Naive thymus-derived CD4-positive, alpha-beta T cell (primary cell): ENCODE results near the gene GRK7. TPM values are rescaled to one million over a fixed set of nuclear protein-coding genes. Genes with fewer than 3 reads are reported as not detected.

Experiments
- ATAC-seq: fragments of 150-1000 bp; cut with Tn5 transposase; 2 replicates; pipeline ENCODE4 v1.10.0; 2021; ENCODE audit warnings: mild to moderate bottlenecking, moderate library complexity
- CTCF ChIA-PET: fragments of 350-600 bp; sonication (Branson Sonifier 250); formaldehyde crosslinking; loops from one replicate; lab custom pipeline; 2021; ENCODE audit warnings: antibody characterized with exemption; lab: Charles Lee
- POLR2A ChIA-PET: fragments of 350-600 bp; sonication (Branson Sonifier 250); formaldehyde crosslinking; loops from one replicate; lab custom pipeline; 2021; ENCODE audit warnings: antibody characterized with exemption, inconsistent platforms; lab: Charles Lee
- DNase-seq, 9 donors: peaks; one replicate each; pipeline versions ENCODE4 v3.0.0 to v3.0.0-alpha.2; 2020 to 2022; ENCODE audit warnings: mixed read lengths in 1 of 9
- H3K27ac ChIP-seq: one replicate; pipeline ENCODE4 v1.7.0; 2013; ENCODE audit warnings: mild to moderate bottlenecking, low read depth, low read length, moderate library complexity
- H3K27me3 ChIP-seq, 2 donors: one replicate each; pipeline ENCODE4 v1.7.0; 2013; ENCODE audit warnings: low read length in 2 of 2, mild to moderate bottlenecking in 2 of 2, moderate library complexity in 2 of 2; ENCODE audit not compliant: control insufficient read depth in 2 of 2, insufficient read depth in 2 of 2
- H3K36me3 ChIP-seq, 3 experiments: 1 replicate in 2 of 3; 2 replicates in 1 of 3; pipeline ENCODE4 v1.7.0; 2013; ENCODE audit warnings: low read length in 3 of 3, mild to moderate bottlenecking in 3 of 3, moderate library complexity in 1 of 3; ENCODE audit not compliant: insufficient read depth in 3 of 3, control insufficient read depth in 2 of 3
- H3K4me1 ChIP-seq, 2 donors: one replicate each; pipeline ENCODE4 v1.7.0; 2013; ENCODE audit warnings: low read length in 2 of 2, mild to moderate bottlenecking in 2 of 2, moderate library complexity in 1 of 2; ENCODE audit not compliant: control insufficient read depth in 2 of 2, insufficient read depth in 2 of 2
- H3K4me3 ChIP-seq: 2 replicates; pipeline ENCODE4 v1.7.0; 2013; ENCODE audit warnings: mild to moderate bottlenecking, low read length
- H3K9me3 ChIP-seq, 3 experiments: 1 replicate in 2 of 3; 2 replicates in 1 of 3; pipeline ENCODE4 v1.7.0; 2013; ENCODE audit warnings: low read length in 3 of 3; ENCODE audit not compliant: control insufficient read depth in 2 of 3
- H3K27ac Mint-ChIP-seq, 9 donors: one replicate each; pipeline ENCODE4 v1.8.0; 2020 to 2022; ENCODE audit warnings: mixed read lengths in 9 of 9, mild to moderate bottlenecking in 8 of 9, moderate library complexity in 5 of 9, inconsistent platforms in 2 of 9
- H3K27me3 Mint-ChIP-seq, 5 donors: one replicate each; pipeline ENCODE4 v1.8.0; 2021 to 2022; ENCODE audit warnings: mixed read lengths in 5 of 5, mild to moderate bottlenecking in 1 of 5
- H3K36me3 Mint-ChIP-seq, 5 donors: one replicate each; pipeline ENCODE4 v1.8.0; 2020 to 2022; ENCODE audit warnings: mixed read lengths in 5 of 5, mild to moderate bottlenecking in 3 of 5, inconsistent platforms in 1 of 5
- H3K4me1 Mint-ChIP-seq, 7 donors: one replicate each; pipeline ENCODE4 v1.8.0; 2020 to 2022; ENCODE audit warnings: mixed read lengths in 7 of 7, mild to moderate bottlenecking in 3 of 7, inconsistent platforms in 1 of 7
- H3K4me3 Mint-ChIP-seq, 10 donors: one replicate each; pipeline ENCODE4 v1.8.0; 2020 to 2022; ENCODE audit warnings: mild to moderate bottlenecking in 10 of 10, mixed read lengths in 10 of 10, moderate library complexity in 6 of 10, inconsistent platforms in 2 of 10
- H3K9me3 Mint-ChIP-seq, 11 donors: one replicate each; pipeline ENCODE4 v1.8.0; 2020 to 2022; ENCODE audit warnings: mixed read lengths in 11 of 11, mild to moderate bottlenecking in 4 of 11, inconsistent platforms in 1 of 11, moderate library complexity in 1 of 11
- intact Hi-C, 2 donors: fragments of 100-400 bp; cut with micrococcal nuclease; formaldehyde crosslinking; loops; one replicate each; pipeline ENCODE4 v1.15.1; 2023
- polyA plus RNA-seq, 2 donors: library from polyadenylated mRNA; unstranded; fragments of 300-500 nt; fragmentation: Illumina TruSeq; gene quantifications; one replicate each; pipeline ENCODE4 v1.2.3, GENCODE V29; 2021
- total RNA-seq, 6 experiments: library from RNA in 5 of 6; stranded (reverse) in 5 of 6; gene quantifications; 1 replicate in 5 of 6; 2 replicates in 1 of 6; pipeline ENCODE4 v1.2.3 and lab custom pipeline; 2021 to 2026

GRK7 gene
- total and polyA plus RNA-seq, 7 experiments from 2014 or later, result 0.13 to 0.27 (median 0.15) TPM; not detected in 2

DNA sequence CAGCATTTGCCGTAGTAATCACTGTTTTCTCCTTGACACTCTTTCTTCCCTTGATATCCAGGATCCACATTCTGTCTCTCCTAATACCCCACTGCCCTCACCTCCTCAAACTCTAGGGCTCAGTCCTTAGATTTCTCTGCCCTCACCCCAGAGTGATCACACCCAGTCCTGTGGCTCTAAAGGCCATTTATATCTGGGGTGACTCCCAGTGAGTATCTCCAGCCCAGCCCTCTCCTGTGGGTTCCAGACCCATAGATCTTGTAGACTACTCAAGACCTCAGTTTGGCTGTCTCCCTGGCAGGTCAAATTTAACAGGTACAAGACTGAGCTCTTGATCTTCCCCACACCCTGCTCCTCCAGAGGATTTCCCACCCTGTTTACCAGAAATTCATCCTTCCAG is 1.3 kb downstream of the GRK7 start:
- ChIA-PET CTCF (no interaction called here), POLR2A (no interaction called here)
- H3K9me3 Mint-ChIP-seq, result peaks cover 0 to 2% (median 0%) of the 10 kb centered on the region in 11 donors
- ATAC-seq (no peak), DNase-seq (no peak)
- no peak overlapping the region for H3K4me3 Mint-ChIP-seq
- Histone ChIP-seq H3K9me3 (no peaks in the 10 kb centered on the region), H3K36me3 (no peaks in the 10 kb centered on the region), H3K4me1 (no peaks in the 10 kb centered on the region), H3K4me3 (no peak overlapping the region), H3K27ac (no peak overlapping the region), H3K27me3 (no peaks in the 10 kb centered on the region)
- H3K36me3 Mint-ChIP-seq, result peaks cover 0 to 18% (median 7%) of the 10 kb centered on the region in 5 donors
- peaks cover 0 to 7% (median 0%) of the 10 kb centered on the region in 5 donors for H3K27me3 Mint-ChIP-seq
- intact Hi-C loops, result no loop called here
- peaks cover 0 to 9% (median 0%) of the 10 kb centered on the region in 7 donors for H3K4me1 Mint-ChIP-seq
- H3K27ac Mint-ChIP-seq, result no peak overlapping the region

DNA sequence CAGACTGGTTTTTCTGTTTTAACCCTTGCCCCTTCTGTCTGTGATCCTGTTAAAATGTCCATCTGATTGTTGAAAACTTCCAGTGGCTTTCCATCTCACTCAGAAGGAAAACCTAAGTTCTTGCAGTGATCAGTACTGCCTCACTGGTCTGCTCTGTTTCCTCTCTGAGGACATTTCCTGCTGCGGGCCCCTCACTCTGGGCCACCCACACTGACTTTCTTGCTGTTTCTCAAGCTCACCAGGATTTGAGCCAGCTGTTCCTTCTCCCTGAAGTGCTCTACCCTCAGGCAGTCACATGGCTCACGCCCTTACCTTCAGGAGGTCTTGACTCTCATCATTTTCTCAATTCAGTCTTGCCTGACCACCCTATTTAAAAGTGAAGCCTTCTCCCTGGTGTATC is 1.8 kb downstream of the GRK7 start:
- Histone ChIP-seq H3K4me1 (no peaks in the 10 kb centered on the region), H3K4me3 (no peak overlapping the region), H3K27ac (no peak overlapping the region), H3K9me3 (no peaks in the 10 kb centered on the region), H3K36me3 (no peaks in the 10 kb centered on the region), H3K27me3 (no peaks in the 10 kb centered on the region)
- peak; percentile 27 for ATAC-seq
- no peak overlapping the region for H3K4me3 Mint-ChIP-seq
- POLR2A ChIA-PET, result no interaction called here
- H3K36me3 Mint-ChIP-seq, result peaks cover 0 to 18% (median 7%) of the 10 kb centered on the region in 5 donors
- peaks cover 0 to 2% (median 0%) of the 10 kb centered on the region in 11 donors for H3K9me3 Mint-ChIP-seq
- no peak overlapping the region for H3K27ac Mint-ChIP-seq
- peaks cover 0 to 7% (median 0%) of the 10 kb centered on the region in 5 donors for H3K27me3 Mint-ChIP-seq
- intact Hi-C loops, result no loop called here
- no peak for DNase-seq
- H3K4me1 Mint-ChIP-seq, result peaks cover 0 to 9% (median 0%) of the 10 kb centered on the region in 7 donors
- CTCF ChIA-PET, result interaction anchor here (1.3 kb wide), 1 partner anchor 28 kb away, joined by 3 read pairs; no protein-coding TSS in a partner anchor

- DNase-seq, result no peak
- H3K4me3 ChIP-seq, result no peak overlapping the region
- no peak overlapping the region for H3K27ac ChIP-seq
- H3K4me1 ChIP-seq, result no peaks in the 10 kb centered on the region
- peaks cover 0 to 9% (median 0%) of the 10 kb centered on the region in 7 donors for H3K4me1 Mint-ChIP-seq
- H3K4me3 Mint-ChIP-seq, result no peak overlapping the region
- no peaks in the 10 kb centered on the region for H3K27me3 ChIP-seq
- peaks cover 0 to 7% (median 0%) of the 10 kb centered on the region in 5 donors for H3K27me3 Mint-ChIP-seq
- no peaks in the 10 kb centered on the region for H3K9me3 ChIP-seq
- no peaks in the 10 kb centered on the region for H3K36me3 ChIP-seq
- ChIA-PET POLR2A (no interaction called here), CTCF (no interaction called here)
- peaks cover 0 to 18% (median 7%) of the 10 kb centered on the region in 5 donors for H3K36me3 Mint-ChIP-seq
- intact Hi-C loops, result no loop called here
- peak; percentile 18 for ATAC-seq
- peaks cover 0 to 2% (median 0%) of the 10 kb centered on the region in 11 donors for H3K9me3 Mint-ChIP-seq
- H3K27ac Mint-ChIP-seq, result no peak overlapping the region
These were observed 3.9 kb downstream of the GRK7 start for GRCh38 chr3:141767066-141767465.

DNA sequence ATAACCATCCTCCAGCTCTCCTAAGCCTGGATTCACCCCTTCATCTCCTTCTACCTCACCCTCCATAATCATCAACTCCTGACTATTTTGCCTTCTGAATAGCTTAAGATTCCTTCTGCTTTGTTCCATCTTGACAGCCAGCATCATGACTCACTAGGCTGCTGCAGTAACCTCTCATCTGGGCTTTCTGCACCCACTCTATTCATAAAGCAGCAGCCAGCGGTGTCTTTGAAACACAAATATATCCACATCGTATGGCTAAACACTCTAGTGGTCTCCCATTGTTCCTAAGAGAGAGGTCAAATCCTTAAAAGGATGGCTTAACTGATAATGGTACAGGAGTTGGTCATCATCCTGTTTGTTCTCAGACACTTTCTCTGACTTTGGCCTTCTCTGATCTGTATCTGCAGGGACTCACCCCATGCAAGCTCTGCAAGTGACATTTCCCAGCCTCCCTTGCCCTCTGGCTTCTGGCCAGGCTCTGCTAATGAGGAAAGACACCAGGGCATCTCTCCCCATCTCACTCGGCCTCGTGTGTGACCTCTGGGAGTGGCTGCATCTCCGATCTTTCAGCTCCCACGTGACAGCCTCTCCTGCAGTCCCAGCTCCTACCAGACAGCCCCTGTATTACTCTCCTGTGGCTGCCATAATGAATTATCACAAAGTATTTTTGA is 6.2 kb downstream of the GRK7 start:
- CTCF ChIA-PET, result no interaction called here
- Mint-ChIP-seq H3K36me3 (peaks cover 0 to 12% (median 7%) of the 10 kb centered on the region in 5 donors), H3K27me3 (peaks cover 0 to 7% (median 0%) of the 10 kb centered on the region in 5 donors), H3K4me1 (peaks cover 0 to 9% (median 0%) of the 10 kb centered on the region in 7 donors), H3K9me3 (peaks cover 0 to 2% (median 0%) of the 10 kb centered on the region in 11 donors), H3K4me3 (no peak overlapping the region), H3K27ac (peak overlapping the region in 1 of 9 donors; percentile 5)
- H3K27me3 ChIP-seq, result no peaks in the 10 kb centered on the region
- POLR2A ChIA-PET, result interaction anchor here (0.6 to 1.2 kb wide), 2 partner anchors 20 to 28 kb away, joined by 3 read pairs; no protein-coding TSS in a partner anchor
- no peak overlapping the region for H3K27ac ChIP-seq
- H3K4me3 ChIP-seq, result no peak overlapping the region
- no peak for ATAC-seq
- no peak for DNase-seq
- intact Hi-C loops, result no loop called here
- H3K9me3 ChIP-seq, result no peaks in the 10 kb centered on the region
- H3K36me3 ChIP-seq, result no peaks in the 10 kb centered on the region
- no peaks in the 10 kb centered on the region for H3K4me1 ChIP-seq

- CTCF ChIA-PET, result interaction anchor here (0.6 kb wide), 1 partner anchor 294 kb away, joined by 3 read pairs; no protein-coding TSS in a partner anchor
- no peak overlapping the region for H3K4me3 Mint-ChIP-seq
- peaks cover 0 to 6% (median 4%) of the 10 kb centered on the region in 5 donors for H3K36me3 Mint-ChIP-seq
These were observed 10.5 kb downstream of the GRK7 start for GRCh38 chr3:141773676-141774075.

GRCh38 chr3:141776376-141776775 is 13.2 kb downstream of the GRK7 start:
- ChIA-PET CTCF (interaction anchor here (0.6 kb wide), 1 partner anchor 321 kb away, joined by 3 read pairs; no protein-coding TSS in a partner anchor), POLR2A (no interaction called here)
- Histone ChIP-seq H3K27me3 (no peaks in the 10 kb centered on the region), H3K4me3 (no peak overlapping the region), H3K4me1 (no peaks in the 10 kb centered on the region), H3K27ac (no peak overlapping the region), H3K36me3 (no peaks in the 10 kb centered on the region), H3K9me3 (no peaks in the 10 kb centered on the region)
- DNase-seq, result no peak
- H3K4me1 Mint-ChIP-seq, result no peaks in the 10 kb centered on the region
- intact Hi-C loops, result no loop called here
- no peak overlapping the region for H3K27ac Mint-ChIP-seq
- no peak overlapping the region for H3K4me3 Mint-ChIP-seq
- no peak for ATAC-seq
- H3K36me3 Mint-ChIP-seq, result peaks cover 0 to 6% (median 0%) of the 10 kb centered on the region in 5 donors
- no peaks in the 10 kb centered on the region for H3K9me3 Mint-ChIP-seq
- H3K27me3 Mint-ChIP-seq, result no peaks in the 10 kb centered on the region

More at GRCh38 chr3:141773676-141774075, 10.5 kb downstream of the GRK7 start:
- Histone ChIP-seq H3K36me3 (no peaks in the 10 kb centered on the region), H3K27ac (no peak overlapping the region), H3K27me3 (no peaks in the 10 kb centered on the region), H3K4me1 (no peaks in the 10 kb centered on the region), H3K9me3 (no peaks in the 10 kb centered on the region), H3K4me3 (no peak overlapping the region)
- intact Hi-C loops, result no loop called here
- ATAC-seq, result no peak
- peaks cover 0 to 7% (median 0%) of the 10 kb centered on the region in 7 donors for H3K4me1 Mint-ChIP-seq
- H3K9me3 Mint-ChIP-seq, result peaks cover 0 to 2% (median 0%) of the 10 kb centered on the region in 11 donors
- no peak for DNase-seq
- H3K27me3 Mint-ChIP-seq, result peaks cover 0 to 5% (median 0%) of the 10 kb centered on the region in 5 donors
- POLR2A ChIA-PET, result interaction anchor here (0.6 kb wide), 1 partner anchor 10 kb away, joined by 3 read pairs; the partner anchor contains the start of gene GRK7
- H3K27ac Mint-ChIP-seq, result no peak overlapping the region
